HG03135 (cell line): Measurements from ENCODE around the gene ZNF787.
"Not testable (repeated sequence)": the region's sequence is repeated elsewhere in the genome, so short reads cannot be mapped to it uniquely, and the experiment has no call there.

Source experiments
- ATAC-seq: cut with Tn5 transposase; IDR thresholded peaks from one replicate; pipeline ENCODE4 v1.9.1; 2021; ENCODE audit warnings: mild to moderate bottlenecking, moderate library complexity; ENCODE audit not compliant: unreplicated experiment

Gene ZNF787

GRCh38 chr19:56121180-56122167, at the start of gene ZNF787:
TSS of gene ZNF787 (minus strand) at chr19:56121295. CDS start at chr19:56103217, 18,078 bp downstream.
- ATAC-seq = peak; percentile 88

GRCh38 chr19:56170261-56170660, 49.2 kb upstream of the ZNF787 start:
- no peak for ATAC-seq

DNA sequence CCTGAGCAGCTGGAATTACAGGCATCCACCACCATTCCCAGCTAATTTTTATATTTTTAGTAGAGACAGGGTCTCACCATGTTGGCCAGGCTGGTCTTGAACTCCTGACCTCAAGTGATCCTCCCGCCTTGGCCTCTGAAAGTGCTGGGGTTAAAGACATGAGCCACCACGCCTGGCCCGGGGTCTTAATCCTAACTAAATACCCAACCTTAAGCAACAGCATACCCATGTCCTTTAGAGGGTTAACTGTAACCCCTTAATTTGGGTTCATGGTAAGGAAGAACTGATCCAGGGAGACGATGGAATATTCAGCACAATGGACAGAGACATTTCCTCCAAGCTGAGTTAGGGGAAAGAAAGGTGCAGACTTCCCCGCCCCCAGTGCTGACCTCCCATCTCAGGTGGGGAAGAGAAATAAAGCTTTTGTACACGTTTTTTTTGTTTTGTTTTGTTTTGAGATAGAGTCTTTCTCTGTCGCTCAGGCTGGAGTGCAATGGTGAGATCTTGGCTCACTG, 46.0 kb upstream of the ZNF787 start:
- ATAC-seq = no peak

DNA sequence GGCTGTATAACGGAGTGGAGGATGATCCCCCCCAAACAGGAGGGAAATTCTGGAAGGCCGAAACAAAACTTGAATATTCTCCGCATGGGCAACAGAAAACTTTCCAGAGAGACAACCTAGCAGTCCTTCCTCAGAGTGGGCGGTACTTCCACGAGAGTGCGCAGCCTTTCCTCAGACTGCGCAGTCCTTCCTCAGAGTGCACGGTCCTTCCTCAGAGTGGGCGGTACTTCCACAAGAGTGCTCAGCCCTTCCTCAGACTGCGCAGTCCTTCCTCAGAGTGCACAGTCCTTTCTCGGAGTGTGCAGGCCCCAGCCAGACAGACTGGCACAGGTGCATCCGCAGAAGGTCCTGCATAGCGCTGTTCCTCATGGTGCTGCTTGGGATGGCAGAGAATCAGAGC, 42.0 kb upstream of the ZNF787 start:
- no peak for ATAC-seq

DNA sequence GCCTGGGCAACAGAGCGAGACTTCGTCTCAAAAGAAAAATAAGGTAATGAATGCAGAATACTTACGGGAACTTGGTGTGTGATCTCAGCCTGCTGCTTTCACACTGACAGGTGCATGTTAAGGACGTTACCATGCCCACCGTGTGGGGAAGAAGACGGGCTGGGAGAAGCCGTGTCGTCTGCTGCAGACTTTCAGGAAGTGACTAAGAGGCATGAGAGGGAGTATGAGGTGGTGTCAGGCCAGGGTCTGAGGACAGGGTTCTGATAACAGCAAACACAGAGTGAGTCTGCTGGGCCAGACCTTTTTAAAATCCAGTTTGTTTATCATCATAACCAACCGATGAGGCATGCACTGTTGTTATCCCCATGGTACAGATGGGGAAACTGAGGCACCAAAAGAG, 41.2 kb upstream of the ZNF787 start:
- ATAC-seq = no peak

- no peak for ATAC-seq
Measured at GRCh38 chr19:56161534-56161933, 40.4 kb upstream of the ZNF787 start.

DNA sequence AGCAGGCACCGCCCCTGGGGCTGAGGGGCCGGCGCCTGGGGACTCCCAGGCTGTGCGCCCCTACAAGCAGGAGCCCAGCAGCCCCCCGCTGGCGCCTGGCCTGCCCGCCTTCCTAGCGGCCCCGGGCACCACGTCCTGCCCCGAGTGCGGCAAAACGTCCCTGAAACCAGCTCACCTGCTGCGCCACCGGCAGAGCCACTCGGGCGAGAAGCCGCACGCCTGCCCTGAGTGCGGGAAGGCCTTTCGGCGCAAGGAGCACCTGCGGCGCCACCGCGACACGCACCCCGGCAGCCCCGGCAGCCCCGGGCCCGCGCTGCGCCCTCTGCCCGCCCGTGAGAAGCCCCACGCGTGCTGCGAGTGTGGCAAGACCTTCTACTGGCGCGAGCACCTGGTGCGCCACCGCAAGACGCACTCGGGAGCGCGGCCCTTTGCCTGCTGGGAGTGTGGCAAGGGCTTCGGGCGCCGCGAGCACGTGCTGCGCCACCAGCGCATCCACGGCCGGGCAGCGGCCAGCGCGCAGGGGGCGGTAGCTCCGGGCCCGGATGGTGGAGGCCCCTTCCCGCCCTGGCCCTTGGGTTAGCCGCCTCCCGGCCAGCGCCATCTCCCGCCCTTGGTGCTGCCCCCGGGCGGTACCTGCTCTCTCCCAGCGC, 38.7 kb upstream of the ZNF787 start:
- ATAC-seq = no peak

- no peak for ATAC-seq
Measured at GRCh38 chr19:56159009-56159559, 38.0 kb upstream of the ZNF787 start.

GRCh38 chr19:56158170-56158757, 37.2 kb upstream of the ZNF787 start:
- no peak for ATAC-seq

DNA sequence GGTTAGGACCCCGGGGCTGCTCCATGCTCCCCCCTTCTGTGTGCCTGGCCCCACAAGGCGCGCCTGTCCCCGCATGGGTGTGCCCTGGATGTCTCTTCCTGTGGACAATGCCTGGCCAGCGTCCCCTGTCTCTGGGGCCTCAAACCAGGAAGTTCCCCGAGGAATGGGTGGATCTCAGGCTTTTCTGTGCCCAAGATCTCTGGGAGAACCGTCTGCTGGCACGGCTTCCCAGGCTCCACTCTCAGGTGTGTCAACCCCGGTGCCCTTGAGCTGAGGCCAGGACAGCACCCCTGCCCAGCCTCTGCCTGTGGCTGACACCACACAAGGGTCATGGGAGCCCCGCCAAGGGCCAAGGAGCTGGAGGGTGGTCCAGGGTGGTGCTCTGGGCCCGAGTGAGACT, 35.7 kb upstream of the ZNF787 start:
- no peak for ATAC-seq

DNA sequence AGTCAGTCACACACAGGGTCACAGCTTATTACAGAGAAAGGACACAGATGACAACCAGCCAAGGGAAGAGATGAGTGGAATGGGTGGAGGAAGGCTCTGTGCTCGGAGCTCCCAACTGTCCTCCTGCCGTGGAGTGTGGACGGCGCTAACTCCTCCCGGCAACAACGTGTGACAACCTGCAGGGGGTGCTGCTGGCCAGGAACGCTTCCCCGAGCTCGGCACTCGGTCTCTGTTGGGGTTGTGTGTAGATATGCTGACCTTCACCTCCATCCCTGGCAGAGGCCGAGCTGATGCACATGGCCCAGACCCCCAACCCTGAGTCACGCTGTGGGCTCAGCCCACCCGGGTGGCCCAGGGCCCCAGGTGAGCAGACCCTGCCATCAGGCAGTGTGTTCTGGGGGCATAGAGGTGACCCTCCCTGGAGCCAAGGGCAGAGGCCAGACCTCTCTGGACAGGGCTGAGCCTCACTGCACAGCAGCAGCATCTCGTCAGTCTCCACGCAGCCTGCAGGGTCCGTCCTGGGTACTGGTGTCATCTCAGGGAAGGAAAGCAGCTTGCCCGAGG, 34.1 kb upstream of the ZNF787 start:
- no peak for ATAC-seq

DNA sequence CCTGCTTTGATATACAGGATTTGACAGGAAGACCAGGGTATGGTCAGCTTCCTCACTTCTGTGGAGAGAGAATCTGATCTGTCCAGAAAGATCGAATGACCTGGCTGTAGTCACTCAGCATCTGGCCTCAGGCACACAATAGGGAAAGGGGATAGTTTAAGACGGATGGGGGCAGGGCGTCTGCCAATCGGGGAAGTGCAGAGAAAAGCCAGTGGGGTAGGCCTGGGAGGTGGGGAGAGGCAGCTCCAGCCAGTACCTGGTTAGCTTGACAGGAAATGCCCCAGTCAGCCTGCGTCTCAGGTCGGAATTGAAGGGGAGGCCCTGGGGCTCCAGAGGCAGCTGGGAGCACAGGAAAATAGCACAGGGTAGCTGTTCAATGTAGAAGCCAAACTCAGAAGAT, 32.4 kb upstream of the ZNF787 start:
- no peak for ATAC-seq

GRCh38 chr19:56152644-56153043, 31.5 kb upstream of the ZNF787 start:
- no peak for ATAC-seq

DNA sequence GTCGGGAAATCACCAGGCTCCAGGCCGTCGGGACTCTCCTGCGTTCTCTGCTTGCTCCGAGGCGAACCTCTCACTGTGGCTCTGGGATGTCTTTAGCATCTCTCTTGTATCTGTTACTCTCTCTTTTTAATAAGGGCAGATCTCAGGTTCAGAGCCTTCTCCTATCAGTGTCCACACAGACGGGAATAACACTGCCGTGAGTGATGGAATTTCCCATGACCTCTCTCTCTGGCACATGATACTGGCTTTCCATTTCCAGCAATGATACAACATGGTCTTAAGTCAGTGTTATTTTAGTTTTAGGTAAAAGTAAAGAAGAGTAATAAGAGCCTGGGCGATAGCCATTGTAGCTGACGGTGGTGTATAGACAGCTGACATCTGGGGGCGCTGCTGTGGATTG, 29.3 kb upstream of the ZNF787 start:
- no peak for ATAC-seq

GRCh38 chr19:56149656-56150038, 28.6 kb upstream of the ZNF787 start:
- no peak for ATAC-seq

DNA sequence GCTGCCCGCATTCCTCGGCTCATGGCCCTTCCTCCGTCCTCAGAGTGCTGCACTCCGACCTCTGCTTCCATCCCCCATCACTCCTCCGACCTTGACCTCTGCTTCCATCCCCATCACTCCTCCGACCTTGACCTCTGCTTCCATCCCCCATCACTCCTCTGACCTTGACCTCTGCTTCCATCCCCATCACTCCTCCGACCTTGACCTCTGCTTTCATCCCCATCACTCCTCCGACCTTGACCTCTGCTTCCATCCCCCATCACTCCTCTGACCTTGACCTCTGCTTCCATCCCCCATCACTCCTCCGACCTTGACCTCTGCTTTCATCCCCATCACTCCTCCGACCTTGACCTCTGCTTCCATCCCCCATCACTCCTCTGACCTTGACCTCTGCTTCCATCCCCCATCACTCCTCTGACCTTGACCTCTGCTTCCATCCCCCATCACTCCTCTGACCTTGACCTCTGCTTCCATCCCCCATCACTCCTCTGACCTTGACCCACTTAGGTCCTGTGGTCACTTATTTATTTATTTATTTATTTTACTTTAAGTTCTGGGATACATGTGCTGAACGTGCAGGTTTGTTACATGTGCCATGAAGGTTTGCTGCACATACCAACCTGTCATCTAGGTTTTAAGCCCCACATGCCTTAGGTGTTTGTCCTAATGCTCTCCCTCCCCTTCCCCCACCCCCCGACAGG, 28.0 kb upstream of the ZNF787 start:
- ATAC-seq = not testable (repeated sequence)

DNA sequence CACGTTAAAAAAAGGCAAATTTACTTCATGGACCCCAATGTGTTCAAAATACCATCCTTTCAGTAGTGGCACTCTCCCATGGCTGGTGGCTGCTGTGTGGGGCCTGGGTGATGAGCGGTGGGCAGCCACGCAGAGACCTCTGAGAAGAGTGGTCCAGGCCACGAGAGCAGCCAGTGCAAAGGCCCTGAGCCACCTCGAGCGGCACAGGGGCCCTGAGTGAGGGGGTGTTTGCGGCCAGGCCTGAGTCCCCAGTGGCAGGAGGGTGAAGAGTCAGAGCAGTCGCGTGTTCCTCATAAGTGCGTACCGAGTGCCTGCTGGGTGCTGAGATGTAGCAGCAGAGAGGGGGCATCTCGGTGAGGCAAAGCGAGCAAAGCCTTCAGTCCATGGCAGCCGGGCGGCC, 27.0 kb upstream of the ZNF787 start:
- ATAC-seq = no peak

DNA sequence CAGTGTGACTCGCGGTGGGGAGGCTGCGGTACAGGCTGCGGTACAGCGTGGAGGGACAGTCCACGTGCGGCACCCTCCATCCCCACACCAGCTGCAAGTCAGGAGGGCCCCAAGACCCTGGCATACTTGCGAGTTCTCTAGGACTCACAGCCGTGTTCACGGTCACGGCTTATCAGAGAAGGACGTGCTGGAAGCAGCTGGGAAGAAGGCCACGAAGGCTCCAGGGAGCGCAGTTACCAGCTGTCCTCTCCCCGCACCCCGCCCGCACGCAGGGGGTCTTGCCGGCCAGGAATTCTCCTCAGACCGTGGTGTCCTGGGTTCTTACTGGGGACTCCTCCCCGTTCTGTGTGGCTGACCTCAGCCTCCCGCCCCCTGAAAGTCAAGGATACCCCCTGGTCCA, 26.2 kb upstream of the ZNF787 start:
- ATAC-seq = no peak

DNA sequence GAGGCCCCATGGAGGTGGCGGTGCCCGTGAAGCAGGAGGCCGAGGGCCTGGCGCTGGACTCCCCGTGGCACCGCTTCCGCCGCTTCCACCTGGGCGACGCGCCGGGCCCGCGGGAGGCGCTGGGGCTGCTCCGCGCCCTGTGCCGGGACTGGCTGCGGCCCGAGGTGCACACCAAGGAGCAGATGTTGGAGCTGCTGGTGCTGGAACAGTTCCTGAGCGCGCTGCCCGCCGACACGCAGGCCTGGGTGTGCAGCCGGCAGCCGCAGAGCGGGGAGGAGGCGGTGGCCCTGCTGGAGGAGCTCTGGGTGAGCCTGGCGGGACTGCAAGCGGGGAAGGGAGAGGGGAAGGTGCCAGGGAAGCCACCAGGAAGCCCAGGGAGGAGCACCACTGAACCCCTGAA, 25.8 kb upstream of the ZNF787 start:
- no peak for ATAC-seq

GRCh38 chr19:56145698-56146097, 24.6 kb upstream of the ZNF787 start:
- no peak for ATAC-seq
